ENCODE measurements around the gene OR56B1.
A peak's percentile ranks its signal among the peaks of the same experiment; 100 is the strongest.

Gene OR56B1

GRCh38 chr11:5737091-5737490 is 843 bp downstream of the OR56B1 start:
- DNase-seq (ENCODE audit: low read depth): peak; percentile 28

DNA sequence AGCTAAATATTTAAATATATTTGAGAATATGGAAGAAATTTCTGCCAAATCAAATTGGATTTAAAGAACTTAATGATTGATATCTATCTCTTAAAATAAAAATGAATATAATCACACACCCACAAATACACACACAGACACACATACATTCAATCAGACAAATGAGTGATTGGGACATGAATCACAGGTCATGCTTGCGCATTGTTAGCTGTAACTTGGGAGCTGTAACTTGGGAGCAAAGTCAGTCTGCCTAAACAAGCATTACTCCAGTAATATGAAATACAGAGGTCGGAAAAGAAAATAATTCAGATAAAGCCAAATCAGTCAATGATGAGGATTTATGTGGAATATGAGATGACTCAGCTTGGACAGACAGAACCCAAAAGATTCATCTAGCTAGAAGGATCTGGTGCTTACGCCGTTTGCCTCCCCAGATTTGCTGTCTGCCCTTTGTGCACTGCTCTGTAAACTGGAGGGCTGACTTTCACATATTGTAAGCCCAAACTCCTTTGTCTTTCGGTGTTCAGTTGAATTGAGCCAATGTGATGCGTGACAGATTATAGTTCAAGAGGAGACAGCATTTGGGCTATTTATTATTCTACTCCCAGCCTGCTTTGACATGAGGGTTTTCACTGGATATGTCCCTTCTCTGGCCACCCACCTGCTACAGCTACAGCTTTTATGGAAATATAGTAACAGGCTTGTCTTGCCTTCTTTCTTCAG is 1.6 kb downstream of the OR56B1 start:
- no peak for DNase-seq (ENCODE audit: low read depth)

- DNase-seq (ENCODE audit: low read depth): no peak
These were observed 2.2 kb downstream of the OR56B1 start for GRCh38 chr11:5738431-5738830.

- DNase-seq (ENCODE audit: low read depth): no peak
These were observed 10.4 kb downstream of the OR56B1 start for GRCh38 chr11:5746614-5747013.

DNA sequence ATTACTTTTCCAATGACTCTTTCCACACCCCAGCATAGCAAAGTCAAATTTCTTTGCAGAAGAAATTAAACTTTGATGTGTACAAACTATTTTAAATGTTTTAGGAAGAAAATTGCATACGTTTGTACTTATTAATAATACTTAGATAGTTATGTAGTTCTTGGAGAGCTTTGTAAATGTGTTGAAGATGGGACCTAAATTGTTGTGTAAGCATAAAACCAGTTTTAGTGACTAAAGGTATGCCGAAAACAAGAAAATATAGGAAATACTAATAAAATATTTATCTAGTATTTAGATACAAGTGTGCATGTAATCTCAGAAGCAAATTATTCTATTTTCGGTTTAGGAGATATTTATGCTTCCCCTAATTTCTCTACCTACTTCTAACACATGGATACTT is 13.6 kb downstream of the OR56B1 start:
- DNase-seq (ENCODE audit: low read depth): no peak

DNA sequence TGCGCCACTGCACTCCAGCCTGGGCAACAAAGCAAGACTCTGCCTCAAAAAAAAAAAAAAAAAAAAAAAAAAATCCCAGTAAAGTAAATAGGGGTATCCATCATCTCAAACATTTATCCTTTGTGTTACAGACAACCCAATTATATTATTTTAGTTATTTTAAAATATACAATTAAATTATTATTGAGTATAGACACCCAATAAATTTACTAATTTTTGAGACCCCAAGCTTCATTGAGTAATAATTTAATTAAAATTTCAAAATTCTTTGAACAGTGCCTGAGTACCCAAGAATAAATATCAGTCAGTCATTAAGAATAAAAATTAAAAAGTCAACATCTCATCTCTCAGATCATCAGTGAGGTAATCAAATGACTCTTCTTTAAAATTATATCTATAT is 17.7 kb downstream of the OR56B1 start, which contains the start of gene OR52N4:
Gene OR52N4, plus strand, starts transcription at position 301 of the 400 bp plus-strand sequence. CDS start 498 bp downstream, outside the sequence.
- DNase-seq (ENCODE audit: low read depth): no peak

- DNase-seq (ENCODE audit: low read depth): no peak
These were observed 30.8 kb downstream of the OR56B1 start for GRCh38 chr11:5767056-5767455.

DNA sequence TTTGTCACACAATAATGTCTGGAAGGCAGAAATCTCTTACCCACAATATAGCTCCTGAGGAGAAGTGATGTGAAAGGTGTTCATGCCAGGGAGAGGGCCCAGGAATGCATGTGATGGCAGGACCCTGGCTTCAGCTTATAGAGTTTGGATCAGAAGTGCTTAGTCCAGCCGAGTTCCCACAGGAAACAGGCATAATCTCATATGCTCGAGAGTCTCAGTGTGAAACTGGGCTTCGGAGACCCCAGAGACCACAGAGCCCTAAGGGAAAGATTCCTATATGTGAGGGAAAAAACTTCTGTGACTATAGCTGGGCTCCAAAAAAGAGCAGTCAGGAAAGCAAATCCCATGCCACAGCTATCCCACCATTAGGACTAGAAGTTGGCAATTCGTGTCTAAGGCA is 47.0 kb downstream of the OR56B1 start, which contains the start of gene OR52N5:
Gene OR52N5, minus strand, starts transcription at position 101 of the 400 bp plus-strand sequence. CDS start 4,721 bp downstream, outside the sequence.
- no peak for DNase-seq (ENCODE audit: low read depth)

All from non-pigmented ciliary epithelial cell (primary cell).